ENCODE measurements around the gene TTC16.

- TF ChIP-seq, protein P1, sequence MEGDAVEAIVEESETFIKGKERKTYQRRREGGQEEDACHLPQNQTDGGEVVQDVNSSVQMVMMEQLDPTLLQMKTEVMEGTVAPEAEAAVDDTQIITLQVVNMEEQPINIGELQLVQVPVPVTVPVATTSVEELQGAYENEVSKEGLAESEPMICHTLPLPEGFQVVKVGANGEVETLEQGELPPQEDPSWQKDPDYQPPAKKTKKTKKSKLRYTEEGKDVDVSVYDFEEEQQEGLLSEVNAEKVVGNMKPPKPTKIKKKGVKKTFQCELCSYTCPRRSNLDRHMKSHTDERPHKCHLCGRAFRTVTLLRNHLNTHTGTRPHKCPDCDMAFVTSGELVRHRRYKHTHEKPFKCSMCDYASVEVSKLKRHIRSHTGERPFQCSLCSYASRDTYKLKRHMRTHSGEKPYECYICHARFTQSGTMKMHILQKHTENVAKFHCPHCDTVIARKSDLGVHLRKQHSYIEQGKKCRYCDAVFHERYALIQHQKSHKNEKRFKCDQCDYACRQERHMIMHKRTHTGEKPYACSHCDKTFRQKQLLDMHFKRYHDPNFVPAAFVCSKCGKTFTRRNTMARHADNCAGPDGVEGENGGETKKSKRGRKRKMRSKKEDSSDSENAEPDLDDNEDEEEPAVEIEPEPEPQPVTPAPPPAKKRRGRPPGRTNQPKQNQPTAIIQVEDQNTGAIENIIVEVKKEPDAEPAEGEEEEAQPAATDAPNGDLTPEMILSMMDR (IDR thresholded peaks at IDR 0.05) = no peak
- TF ChIP-seq POLR2A (IDR thresholded peaks at IDR 0.05) = no peak
Measured at GRCh38 chr9:127724012-127724411, 8.1 kb downstream of the TTC16 start.
